HG03469 (cell line): Measurements from ENCODE around the gene TEAD1.

Source experiments
- ATAC-seq: cut with Tn5 transposase; IDR thresholded peaks from one replicate; pipeline ENCODE4 v1.9.1; 2021; ENCODE audit warnings: mild to moderate bottlenecking, moderate library complexity, moderate number of reproducible peaks; ENCODE audit not compliant: unreplicated experiment

TEAD1 gene

DNA sequence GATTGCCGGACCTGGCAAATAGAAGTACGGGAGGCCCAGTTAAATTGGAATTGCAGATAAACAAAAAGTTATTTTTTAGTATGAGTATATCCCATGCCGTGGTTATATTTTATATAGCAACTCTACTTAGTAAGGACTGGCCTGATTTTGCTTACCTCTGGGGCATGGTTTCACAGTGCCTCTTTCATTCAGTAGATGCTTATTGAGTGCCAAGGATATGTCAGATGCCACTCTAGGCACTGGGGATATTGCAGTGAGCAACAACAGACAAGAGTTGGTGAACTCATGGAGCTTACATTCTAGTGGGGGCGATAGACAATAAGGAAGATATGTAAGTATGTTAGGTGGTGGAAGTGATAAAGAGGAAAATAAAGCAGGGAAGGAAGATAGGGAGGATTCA, 112.2 kb downstream of the TEAD1 start:
- no peak for ATAC-seq

DNA sequence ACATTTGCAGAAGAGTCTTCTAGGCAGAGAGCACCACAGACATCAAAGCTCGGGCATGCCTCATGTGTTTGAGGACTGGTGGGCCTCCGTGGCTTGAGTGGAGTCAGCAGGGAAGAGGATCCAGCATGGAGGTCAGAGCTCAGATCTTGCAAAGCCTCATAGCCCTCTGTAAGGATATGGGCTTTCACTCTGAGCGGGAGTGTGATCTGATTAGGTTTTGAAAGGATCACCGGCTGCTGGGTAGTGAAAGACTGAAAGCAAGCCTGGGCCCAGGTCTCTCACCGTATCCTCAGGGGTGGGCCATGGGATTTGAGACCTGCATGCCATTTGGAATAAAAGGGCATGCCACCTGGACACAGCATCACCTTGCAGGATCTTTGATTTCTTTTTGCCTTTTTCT, 112.7 kb downstream of the TEAD1 start:
- no peak for ATAC-seq

DNA sequence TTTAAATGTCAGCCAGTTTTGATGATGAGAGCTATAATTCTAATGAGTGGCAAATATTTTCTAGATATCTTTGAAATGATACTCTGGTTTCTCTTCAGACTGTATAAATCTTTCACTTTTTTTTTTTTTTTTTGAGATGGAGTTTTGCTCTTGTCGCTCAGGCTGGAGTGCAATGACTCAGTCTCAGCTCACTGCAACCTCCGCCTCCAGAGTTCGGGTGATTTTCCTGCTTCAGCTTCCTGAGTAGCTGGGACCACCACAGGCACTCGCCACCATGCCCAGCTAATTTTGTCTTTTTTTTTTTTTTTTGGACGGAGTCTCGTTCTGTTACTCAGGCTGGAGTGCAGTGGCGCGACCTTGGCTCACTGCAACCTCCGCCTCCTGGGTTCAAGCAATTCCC, 113.6 kb downstream of the TEAD1 start:
- no peak for ATAC-seq

DNA sequence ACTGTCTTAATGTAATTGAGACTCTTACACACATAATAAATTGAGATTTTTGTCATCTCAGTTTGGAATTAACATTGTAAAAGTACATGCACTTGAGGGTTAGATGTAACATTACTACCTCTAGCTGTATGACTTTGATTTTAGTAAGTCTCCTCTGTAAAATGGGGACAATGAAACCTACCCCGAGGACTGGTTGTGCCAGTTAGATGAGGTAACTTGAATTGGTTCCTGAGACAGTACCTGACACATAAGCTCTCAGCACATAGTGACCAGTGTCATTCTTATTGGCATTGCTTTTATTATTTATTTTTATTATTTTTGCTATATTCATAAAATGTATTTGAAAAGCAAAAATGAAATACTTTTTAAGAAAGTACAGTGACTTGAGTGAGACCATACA, 114.8 kb downstream of the TEAD1 start:
- no peak for ATAC-seq

DNA sequence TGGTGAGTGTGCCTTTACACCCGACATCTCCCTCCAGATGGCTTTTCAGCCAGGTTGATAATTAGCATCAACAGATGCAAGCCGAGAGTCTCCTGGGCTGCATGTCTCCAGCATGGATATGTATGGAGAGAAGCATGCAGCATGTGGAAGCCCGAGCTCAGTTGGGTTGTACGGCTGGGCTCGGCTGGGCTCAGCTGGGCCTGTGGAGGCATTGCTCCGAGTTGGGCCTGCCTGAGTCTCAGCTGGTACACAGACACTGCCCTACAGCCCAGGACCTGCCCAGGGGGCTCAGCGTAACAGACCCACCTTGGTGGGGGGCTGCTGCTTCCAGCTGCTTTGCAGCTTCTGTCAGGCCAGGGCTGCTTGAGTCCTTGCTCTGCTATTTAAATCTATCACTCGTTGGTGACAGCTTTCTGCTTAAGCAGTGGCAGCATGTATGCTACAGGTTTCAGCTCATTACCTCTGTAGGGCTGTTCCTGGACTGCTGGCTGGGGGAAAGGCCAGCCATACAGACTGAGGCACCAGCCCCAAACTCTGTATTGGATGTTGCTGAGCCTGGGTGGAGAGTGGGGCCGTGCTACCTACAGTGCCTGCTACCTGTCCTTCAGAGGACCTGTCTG, 115.5 kb downstream of the TEAD1 start:
- ATAC-seq = no peak

DNA sequence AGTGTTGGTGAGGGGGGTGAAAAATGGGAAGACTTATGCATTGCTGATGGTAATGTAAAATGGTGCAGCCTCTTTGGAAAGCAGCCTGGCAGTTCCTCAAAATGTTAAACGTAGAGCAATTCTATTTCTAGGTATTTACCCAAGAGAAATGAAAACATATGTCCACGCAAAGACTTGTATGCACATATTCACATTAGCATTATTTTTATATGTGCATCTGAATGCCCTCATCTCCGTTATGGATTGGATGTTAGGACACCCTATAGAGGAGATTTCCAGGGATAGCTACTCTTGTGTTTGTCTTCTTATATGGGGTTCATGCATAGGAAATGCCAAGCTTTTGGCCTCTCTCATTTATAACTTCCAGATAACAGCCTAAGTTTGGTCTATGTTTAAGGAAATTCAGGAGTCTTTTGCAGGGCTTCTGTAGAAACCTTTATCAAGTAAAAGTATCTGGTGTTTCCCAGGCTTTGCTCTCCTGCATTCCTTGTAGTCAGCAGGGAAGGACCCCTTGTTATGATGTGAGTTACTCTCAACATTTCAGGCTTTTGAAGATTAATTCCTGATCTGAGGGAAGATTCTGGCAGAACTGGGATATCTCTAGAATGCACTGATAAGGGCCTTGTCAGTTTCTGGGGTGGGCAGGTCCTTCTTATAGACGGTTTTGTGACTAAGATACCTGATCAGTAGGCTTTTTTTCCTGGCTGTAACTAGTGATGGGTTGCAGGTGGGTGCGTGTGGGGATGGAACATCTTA, 116.8 kb downstream of the TEAD1 start:
- no peak for ATAC-seq

DNA sequence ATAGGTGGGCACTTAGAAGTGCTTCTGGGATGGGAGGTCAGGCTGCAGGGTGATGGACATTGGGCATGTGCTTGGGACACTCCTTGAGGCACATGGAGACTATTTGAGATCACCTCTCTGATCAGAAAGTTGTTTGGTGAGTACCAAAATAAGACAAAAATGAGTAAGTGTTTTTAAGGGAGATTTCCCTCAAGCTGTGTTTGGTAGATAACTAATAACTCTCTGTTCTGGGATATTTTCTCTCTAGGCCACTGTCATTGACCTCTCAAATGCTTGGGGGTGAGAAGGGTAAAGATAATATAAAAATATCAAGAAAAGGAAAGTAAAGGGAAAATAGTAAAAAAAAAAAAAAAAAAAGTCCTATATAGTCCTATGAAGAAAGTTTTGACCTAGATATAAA, 117.8 kb downstream of the TEAD1 start:
- no peak for ATAC-seq

DNA sequence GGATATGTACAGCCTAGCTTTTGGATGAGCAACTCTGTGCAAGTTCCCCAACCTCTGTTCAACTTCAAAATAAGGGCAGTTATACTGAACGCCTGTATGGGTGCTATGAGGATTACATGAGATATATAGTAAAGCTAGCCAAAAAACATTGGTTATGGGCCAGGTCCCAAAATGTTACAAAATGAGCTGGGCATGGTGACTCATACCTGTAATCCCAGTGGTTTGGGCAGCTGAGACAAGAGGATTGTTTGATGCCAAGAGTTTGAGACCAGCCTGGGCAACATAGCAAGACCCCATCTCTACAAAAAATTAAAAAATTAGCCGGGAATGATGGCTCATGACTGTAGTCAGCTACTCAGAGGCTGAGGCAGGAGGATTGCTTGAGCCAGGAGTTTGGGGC, 118.4 kb downstream of the TEAD1 start:
- ATAC-seq = no peak

DNA sequence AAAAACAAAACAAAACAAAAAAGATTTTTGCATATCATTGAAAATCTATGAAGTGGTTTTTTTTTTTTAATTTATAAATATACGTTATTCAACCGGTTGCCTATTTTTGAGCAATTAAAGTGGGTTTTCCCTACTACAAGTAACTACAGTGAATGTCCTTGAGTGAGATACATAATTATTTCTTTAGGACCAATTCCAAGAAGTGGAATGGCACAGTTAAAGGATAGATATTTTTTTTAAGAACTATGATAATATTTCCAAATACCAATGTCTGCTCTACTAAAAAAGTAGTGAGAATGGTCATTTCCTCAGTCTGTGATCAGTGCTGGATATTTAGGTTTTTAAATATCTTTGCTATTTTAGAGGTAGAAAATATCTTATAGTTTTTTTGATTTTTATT, 118.8 kb downstream of the TEAD1 start:
- ATAC-seq = no peak

DNA sequence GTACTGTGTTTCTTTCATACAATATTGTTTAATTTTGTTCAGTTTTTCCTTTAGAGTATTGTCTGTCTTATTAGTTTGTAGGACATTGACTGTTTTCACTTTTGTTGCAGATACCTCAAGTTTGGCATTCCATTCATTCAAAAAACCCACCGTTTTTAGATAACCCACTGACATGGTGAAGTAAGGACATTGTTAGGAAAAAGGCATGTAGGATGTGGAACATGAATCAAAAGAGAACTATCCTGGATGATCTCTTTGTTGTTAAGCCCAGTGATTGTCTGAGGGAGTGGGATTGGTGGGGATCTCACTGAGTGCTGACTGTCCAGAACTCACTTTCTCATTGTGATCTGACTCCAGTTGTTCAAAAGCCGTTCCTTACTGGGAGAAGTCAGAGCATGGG, 119.3 kb downstream of the TEAD1 start:
- no peak for ATAC-seq

DNA sequence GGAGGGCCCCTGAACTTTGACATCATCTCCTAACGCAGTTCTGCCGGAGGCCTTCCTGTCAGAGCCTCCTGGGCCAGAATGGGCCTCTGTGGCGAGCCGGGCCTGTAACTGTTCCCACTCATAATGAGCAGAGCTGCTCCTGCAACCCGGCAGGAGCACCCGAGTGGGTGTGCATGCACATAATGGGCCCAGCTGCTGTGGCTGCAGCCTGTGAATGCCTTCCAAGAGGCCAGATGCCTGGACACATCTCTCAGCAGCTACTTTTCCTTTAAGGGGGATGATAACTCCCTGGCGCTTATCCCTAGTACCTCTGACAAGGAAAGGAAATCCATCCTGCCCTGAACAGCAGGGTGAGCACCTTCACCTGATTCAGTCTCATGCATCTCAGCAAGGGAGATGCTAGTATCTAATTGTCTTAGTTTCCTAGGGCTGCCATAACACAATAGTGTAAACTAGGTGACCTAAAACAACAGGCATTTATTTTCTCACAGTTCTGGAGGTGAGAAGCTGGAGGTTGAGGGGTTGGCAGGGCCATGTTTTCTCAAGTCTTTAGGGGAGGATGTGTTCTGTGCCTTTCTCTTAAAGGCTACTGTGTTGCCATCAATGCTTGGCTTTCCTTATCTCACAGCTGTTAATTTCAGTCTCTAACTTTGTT, 120.5 kb downstream of the TEAD1 start:
- ATAC-seq = no peak

DNA sequence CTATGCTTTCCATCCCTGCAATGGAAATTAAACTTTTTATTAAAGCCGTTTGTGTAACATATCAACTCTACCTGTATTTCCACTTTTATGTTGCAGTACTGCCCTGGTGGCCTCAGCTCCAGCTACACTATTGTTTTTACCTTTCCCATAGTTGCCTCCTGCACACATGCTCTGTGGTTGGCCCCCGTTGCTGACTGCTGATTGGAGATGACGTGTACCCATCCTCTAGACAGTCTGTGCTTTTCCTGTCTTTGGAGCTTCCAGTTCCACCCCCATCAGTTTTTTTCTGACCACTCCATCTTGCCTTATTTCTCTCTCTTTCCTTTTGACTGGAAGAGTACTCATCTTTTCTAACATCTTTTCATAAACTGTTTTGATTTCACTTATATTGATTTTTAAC, 123.8 kb downstream of the TEAD1 start:
- ATAC-seq = no peak

DNA sequence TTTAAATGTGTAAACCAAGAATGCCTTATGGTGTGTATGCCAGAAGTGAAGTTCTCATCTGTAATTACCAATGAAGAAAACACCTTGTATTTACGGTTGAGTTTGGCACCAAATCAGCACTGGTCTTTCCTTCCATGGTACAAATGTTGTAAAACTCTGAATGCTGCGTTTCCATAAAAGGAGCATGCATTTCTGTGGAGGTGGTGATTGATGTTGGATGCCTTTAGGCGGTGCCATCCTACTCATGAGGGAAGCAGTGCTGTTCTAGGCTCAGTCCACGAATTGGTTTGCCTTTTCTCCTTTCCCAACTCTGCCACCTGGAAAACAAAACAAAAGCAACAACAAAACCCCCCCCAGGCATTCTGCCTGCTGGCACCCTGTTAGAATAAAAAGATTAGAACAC, 124.4 kb downstream of the TEAD1 start:
- no peak for ATAC-seq

DNA sequence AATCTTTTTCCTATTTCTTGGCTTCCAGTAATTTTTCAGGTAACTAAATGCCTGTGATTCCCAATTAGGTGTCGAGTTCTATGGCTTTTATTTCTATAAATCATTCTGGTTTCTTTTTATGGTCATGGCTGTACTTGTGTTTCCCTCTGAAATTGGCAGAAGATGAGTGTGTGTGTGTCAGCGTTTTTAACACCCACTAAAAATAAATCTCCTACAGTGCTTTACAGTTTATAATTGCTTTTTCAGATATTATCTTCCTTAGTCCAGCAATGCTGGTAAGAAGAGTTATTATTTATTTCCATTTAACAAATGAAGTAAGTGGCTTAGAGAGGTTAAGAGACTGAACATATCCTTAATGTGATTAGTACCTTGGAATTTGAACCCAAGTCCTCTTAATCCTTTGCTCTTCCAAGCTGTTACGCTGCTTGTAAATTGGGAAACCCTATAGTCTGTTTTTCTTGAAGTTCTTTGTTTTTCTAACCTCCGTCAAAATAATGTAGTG, 125.2 kb downstream of the TEAD1 start:
- no peak for ATAC-seq

DNA sequence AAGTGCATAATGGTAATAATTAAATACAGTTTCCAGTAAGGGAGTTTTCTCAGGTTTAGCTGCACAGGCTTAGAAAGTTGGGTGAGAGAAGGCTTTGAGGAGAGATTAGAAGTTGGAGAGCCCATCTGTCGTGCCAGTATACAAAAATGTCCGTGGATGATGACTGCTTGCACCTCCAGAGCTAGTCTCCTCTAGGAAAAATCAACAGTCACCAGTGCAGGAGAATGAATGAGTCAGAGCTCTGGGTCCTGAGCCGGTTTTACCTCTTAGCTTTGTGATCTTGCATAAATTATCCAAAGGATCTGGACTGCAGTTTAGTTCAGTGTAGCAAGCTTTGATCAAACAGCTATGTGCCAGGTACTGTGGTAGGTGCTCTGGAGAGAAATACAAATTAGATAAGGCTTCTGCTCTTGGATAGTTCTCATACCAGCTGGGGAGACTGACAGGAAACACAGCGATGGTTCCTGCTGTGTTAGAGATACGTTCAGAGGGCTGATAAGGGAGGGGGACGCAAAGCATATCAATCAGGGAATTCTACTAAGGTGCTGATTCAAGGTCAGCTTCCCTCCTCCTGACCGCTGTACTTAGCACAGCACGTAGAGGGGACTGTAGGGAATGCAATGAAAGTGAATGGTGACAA, 125.9 kb downstream of the TEAD1 start:
- no peak for ATAC-seq

DNA sequence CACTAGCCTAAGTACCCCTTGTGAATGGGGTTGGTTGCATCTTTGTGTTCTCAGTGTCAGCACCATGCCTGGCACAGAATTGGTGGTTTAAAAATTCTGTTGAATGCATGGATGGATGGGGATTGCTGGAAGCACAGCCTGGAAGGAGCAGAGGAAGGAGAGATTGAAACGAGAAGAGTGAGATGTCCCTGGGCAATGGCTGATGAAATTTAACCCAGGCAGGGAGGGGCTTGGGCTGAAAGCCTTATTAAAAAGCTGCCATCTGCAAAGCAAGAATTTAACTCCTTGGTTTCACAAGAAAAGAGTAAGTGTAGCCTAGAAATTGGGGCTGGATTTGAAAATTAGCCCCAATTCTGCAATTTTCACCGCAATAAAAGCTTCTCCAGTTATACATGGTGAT, 126.7 kb downstream of the TEAD1 start:
- ATAC-seq = no peak

DNA sequence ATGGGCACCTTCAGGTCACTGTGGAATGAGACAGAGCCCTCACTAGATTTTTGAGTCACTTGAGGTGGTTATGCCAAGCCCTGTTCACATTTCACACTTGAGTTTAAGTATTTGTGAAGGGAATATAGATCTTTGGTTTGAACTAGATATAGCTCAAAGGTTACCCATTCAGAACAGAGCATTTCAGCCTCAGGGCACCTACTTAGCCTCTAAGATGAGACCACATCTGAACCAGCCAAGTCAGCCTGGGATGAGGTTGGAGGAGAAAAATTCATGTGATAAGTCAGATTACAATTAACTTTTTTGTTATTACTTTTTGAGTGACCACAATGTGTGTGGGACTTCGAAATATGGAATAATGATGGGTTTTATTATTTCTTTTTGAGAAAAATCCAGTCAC, 127.8 kb downstream of the TEAD1 start:
- ATAC-seq = no peak

DNA sequence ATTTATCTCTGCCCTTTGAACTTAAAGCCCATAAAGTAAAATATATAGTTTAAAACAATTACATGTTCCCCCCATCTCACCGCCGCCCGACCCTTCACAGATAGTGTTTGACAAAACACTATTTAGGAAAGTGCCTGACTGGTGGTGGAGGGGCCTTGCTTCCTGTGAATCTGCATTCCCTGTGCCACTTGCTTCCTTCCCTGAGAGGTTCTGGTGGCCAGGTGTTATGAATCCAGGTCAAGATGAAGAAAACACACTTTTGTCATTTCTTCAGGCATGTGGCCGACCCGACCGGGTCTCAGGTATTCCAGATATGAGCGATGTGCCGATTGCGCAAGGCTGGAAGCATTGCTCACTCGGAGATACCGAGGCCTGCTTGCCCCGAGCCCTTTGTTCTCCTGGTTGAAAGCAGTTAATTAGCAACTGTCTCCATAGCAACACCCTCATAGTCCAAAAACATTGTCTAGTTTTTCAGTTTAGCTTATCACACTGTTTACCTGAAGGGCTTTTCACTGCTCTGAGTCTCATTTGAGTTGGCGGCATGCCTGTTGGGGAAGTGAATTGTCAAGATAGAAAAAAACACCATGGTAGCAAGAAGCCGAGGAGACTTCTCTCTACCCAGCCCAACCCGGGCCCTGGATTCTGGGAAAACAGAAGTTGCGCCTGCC, 128.3 kb downstream of the TEAD1 start:
- ATAC-seq = no peak

DNA sequence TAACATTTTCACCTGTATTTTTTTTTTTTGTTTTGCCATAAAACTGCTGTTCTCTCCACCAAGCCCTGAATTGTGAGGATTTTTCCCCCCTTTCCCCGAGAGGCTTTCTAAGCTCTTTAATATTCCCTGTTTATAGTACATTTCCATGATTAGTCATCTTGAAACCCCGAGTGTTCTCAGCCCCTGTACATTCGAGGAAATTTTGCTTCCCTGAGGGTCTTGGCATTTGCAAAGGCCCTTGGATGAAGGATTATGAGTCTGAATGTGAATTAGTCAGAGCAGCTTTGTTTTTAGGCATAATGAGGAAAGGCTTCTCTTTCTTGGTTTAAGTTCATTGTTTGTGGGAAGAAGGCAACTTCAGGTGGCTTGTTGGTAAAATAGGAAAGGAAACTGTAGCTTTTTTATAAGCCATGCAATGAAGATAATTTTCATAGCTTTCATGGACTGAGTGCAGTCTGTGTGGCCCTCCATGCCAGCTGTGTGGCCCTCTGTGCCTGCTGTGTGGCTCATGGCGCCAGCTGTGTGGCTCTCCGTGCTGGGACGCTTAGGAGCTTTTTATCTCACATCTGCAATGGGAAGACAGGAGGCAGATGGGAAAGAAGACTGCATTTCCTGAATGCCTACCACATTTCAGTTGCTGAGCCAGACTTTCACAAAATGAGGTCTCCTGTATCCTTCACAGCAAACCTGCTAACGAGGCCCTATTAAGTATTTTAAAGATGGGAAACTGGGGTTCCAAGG, 129.0 kb downstream of the TEAD1 start:
- ATAC-seq = no peak

DNA sequence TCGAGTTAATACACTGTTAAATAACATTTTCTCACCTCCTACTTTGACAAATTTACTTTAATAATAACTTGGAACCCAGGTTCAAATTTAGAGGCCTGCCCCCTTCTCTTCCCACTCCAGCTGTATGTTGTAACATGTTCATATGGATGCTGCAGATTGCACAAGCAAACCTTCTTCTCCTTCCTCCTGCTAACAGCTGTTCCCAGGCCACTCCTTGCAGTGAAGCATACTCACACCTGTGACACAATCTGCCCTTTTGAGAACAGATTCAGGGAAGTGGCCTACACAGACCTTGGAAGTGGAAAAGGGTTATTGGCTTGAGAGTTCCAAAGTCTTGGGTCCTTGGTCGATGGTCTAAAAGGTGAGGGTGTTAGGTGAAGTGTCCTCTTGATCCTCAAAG, 131.9 kb downstream of the TEAD1 start:
- no peak for ATAC-seq
